Measurements from ENCODE around the gene HAND2. TPM values are rescaled to one million over a fixed set of nuclear protein-coding genes. Genes with fewer than 3 reads are reported as not detected.

The HAND2 gene
- total RNA-seq, 1 experiment from 2014 or later, result 0.31 TPM

- ChIA-PET CTCF (no interaction called here), POLR2A (no interaction called here)
- intact Hi-C loops (cut with micrococcal nuclease; ENCODE audit: unreplicated experiment) (no loop called here), in situ Hi-C loops (cut with HindIII; ENCODE audit: low pct_unique_long_range_greater_than_20kb, low sequenced_read_pairs) (no loop called here)
- H3K27me3 ChIP-seq (ENCODE audit: control insufficient read depth, insufficient read depth, low read length), result no peaks in the 10 kb centered on the region
- peak; percentile 55 for ATAC-seq
- DNase-seq (ENCODE audit: low read depth, low spot score), result no peak
- no TSS peak for BruUV-seq (replicated peaks)
- H3K4me1 ChIP-seq (ENCODE audit: control insufficient read depth, insufficient read depth, low read length), result no peaks in the 10 kb centered on the region
- peak overlapping the region; percentile 34 to 48 for H3K4me3 ChIP-seq (ENCODE audit: low read depth in 2 of 2, low read length in 2 of 2)
- no peak for TF ChIP-seq CTCF (IDR thresholded peaks at IDR 0.05)
- no peak for TF ChIP-seq POLR2AphosphoS5 (IDR thresholded peaks at IDR 0.05; ENCODE audit: low read depth, low read length)
- TF ChIP-seq REST (IDR thresholded peaks at IDR 0.05; ENCODE audit: insufficient read depth in 1 of 2, low read depth in 2 of 2, low read length in 1 of 2), result no peak
- TF ChIP-seq SIN3A (IDR thresholded peaks at IDR 0.05; ENCODE audit: borderline replicate concordance, insufficient read depth, low read depth, low read length), result no peak
- no peaks in the 10 kb centered on the region for H3K9me3 ChIP-seq (ENCODE audit: control insufficient read depth, insufficient read depth, low read depth, low read length)
- H3K27ac ChIP-seq (ENCODE audit: low read length), result no peak overlapping the region
- H3K36me3 ChIP-seq (ENCODE audit: control insufficient read depth, insufficient read depth, low read length), result no peaks in the 10 kb centered on the region
These were observed 8.4 kb downstream of the HAND2 start for GRCh38 chr4:173521467-173522159.

DNA sequence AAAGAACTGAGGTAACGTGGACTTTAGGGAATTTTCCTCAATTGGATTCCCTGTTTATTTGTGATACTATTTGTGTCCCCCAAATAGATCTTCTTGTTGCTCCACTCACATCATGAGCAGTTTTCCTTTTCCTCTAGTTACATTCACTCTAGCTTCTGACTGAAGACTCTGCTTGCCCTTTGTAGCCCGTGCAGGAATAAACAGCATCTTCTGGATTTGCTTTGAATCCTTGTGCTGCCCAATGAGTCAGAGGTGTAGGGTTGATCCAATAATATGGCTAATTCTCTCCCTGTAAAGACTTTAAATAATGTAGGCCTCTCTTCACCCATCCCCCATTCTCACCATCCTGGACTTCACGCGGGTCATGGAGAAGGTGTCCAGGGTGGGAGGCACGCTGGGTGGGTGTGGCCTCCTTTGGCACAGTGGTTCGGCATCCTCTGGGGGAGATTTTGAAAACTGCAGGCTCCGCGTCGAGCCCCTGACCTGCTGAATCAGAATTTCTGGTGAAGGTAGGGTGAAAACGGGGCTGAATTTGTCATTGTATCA lies 9.0 kb downstream of the HAND2 start:
- no peak for TF ChIP-seq CTCF (IDR thresholded peaks at IDR 0.05)
- no peak for TF ChIP-seq REST (IDR thresholded peaks at IDR 0.05; ENCODE audit: insufficient read depth in 1 of 2, low read depth in 2 of 2, low read length in 1 of 2)
- TF ChIP-seq POLR2AphosphoS5 (IDR thresholded peaks at IDR 0.05; ENCODE audit: low read depth, low read length), result no peak
- no peak for TF ChIP-seq SIN3A (IDR thresholded peaks at IDR 0.05; ENCODE audit: borderline replicate concordance, insufficient read depth, low read depth, low read length)
- TF ChIP-seq TCF7L2 (IDR thresholded peaks at IDR 0.05; ENCODE audit: low read depth, low read length), result no peak
- intact Hi-C loops (cut with micrococcal nuclease; ENCODE audit: unreplicated experiment) (no loop called here), in situ Hi-C loops (cut with HindIII; ENCODE audit: low pct_unique_long_range_greater_than_20kb, low sequenced_read_pairs) (no loop called here)
- Histone ChIP-seq H3K27me3 (ENCODE audit: control insufficient read depth, insufficient read depth, low read length) (no peaks in the 10 kb centered on the region), H3K4me1 (ENCODE audit: control insufficient read depth, insufficient read depth, low read length) (no peaks in the 10 kb centered on the region), H3K9me3 (ENCODE audit: control insufficient read depth, insufficient read depth, low read depth, low read length) (no peaks in the 10 kb centered on the region), H3K27ac (ENCODE audit: low read length) (no peak overlapping the region), H3K36me3 (ENCODE audit: control insufficient read depth, insufficient read depth, low read length) (no peaks in the 10 kb centered on the region), H3K4me3 (ENCODE audit: low read depth in 2 of 2, low read length in 2 of 2) (no peak overlapping the region)
- POLR2A ChIA-PET, result no interaction called here
- ATAC-seq (no peak), DNase-seq (ENCODE audit: low read depth, low spot score) (no peak)
- no TSS peak for BruUV-seq (replicated peaks)
- CTCF ChIA-PET, result no interaction called here
